ENCODE measurements around the gene C1QTNF6. TPM values are rescaled to one million over a fixed set of nuclear protein-coding genes. Genes with fewer than 3 reads are reported as not detected.

The C1QTNF6 gene
- total and polyA plus RNA-seq, 2 experiments from 2014 or later, result 10.4 to 16.4 TPM

DNA sequence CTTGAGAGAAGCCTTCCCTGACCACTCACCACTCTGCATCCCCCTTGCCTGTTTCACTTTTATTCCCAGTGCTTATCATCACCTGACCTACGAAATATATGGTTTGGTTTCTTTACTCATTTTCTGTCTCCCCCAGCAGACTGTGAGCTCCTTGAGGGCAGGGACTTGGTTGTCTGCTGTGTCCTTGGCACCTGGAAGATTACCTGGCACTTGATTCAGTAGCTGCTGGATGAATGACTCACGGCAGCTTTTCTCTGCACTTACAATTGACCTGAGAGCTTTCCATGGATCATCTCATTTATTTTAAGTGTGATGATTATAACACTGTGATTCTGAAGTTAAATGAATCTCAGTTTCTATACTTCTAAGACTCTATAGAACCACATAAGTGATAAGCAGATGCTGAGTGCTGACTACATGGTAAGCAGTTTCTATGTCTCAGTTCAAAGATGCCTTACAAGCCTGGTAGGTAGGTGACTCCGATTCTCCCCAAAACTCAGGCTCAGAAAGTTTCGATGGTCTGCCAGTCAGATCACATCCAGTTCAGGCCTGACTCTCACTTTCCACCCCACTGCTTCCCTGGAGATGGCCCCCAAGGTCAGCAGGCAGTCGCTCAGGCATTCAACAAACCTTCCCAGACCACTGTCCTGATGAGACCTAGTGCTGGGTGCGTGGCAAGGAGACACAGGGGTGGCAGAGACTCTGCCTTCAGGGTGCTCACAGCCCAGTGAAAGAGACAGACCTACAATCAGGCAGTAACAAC is 50.0 kb downstream of the C1QTNF6 start:
- Histone ChIP-seq H3K27me3 (no peaks in the 10 kb centered on the region), H3K4me3 (no peak overlapping the region), H3K4me1 (ENCODE audit: low read depth) (no peaks in the 10 kb centered on the region), H3K36me3 (no peaks in the 10 kb centered on the region), H3K9me3 (ENCODE audit: low read depth) (no peaks in the 10 kb centered on the region), H3K27ac (no peak overlapping the region)
- DNase-seq (ENCODE audit: low read depth in 1 of 2, low spot score in 1 of 2), result no peak
- TF ChIP-seq, protein P1, sequence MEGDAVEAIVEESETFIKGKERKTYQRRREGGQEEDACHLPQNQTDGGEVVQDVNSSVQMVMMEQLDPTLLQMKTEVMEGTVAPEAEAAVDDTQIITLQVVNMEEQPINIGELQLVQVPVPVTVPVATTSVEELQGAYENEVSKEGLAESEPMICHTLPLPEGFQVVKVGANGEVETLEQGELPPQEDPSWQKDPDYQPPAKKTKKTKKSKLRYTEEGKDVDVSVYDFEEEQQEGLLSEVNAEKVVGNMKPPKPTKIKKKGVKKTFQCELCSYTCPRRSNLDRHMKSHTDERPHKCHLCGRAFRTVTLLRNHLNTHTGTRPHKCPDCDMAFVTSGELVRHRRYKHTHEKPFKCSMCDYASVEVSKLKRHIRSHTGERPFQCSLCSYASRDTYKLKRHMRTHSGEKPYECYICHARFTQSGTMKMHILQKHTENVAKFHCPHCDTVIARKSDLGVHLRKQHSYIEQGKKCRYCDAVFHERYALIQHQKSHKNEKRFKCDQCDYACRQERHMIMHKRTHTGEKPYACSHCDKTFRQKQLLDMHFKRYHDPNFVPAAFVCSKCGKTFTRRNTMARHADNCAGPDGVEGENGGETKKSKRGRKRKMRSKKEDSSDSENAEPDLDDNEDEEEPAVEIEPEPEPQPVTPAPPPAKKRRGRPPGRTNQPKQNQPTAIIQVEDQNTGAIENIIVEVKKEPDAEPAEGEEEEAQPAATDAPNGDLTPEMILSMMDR (IDR thresholded peaks at IDR 0.05; ENCODE audit: low read depth, low read length), result no peak

- no peaks in the 10 kb centered on the region for H3K9me3 ChIP-seq (ENCODE audit: low read depth)
- H3K27me3 ChIP-seq, result no peaks in the 10 kb centered on the region
- no peak for DNase-seq (ENCODE audit: low read depth in 1 of 2, low spot score in 1 of 2)
- TF ChIP-seq, protein P1 (IDR thresholded peaks at IDR 0.05; ENCODE audit: low read depth, low read length), result no peak
- H3K4me3 ChIP-seq, result no peak overlapping the region
- H3K4me1 ChIP-seq (ENCODE audit: low read depth), result no peaks in the 10 kb centered on the region
- no peak overlapping the region for H3K27ac ChIP-seq
- H3K36me3 ChIP-seq, result no peaks in the 10 kb centered on the region
Measured at GRCh38 chr22:37137131-37137530, 50.9 kb downstream of the C1QTNF6 start.

DNA sequence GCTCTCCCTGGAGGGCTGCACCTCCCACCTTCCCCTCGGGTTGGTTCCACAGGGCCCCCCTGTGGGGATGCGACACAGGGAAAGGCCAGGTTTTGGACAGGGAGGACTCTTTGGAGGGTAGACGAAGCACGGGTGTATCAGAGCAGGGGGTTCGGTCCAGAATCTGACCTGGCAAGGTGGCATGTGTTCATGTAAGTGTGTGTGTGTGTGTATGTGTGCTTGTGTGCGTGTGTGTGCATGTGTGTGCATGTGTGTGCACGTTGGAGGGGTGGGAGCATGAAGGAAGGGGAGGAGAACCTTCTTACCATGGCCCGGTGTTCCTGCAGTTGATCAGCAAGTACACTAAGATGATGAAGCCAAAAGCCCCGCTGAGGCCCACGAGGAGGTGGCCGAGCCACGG is 53.0 kb downstream of the C1QTNF6 start:
- Histone ChIP-seq H3K4me3 (no peak overlapping the region), H3K4me1 (ENCODE audit: low read depth) (no peaks in the 10 kb centered on the region), H3K36me3 (no peaks in the 10 kb centered on the region)

DNA sequence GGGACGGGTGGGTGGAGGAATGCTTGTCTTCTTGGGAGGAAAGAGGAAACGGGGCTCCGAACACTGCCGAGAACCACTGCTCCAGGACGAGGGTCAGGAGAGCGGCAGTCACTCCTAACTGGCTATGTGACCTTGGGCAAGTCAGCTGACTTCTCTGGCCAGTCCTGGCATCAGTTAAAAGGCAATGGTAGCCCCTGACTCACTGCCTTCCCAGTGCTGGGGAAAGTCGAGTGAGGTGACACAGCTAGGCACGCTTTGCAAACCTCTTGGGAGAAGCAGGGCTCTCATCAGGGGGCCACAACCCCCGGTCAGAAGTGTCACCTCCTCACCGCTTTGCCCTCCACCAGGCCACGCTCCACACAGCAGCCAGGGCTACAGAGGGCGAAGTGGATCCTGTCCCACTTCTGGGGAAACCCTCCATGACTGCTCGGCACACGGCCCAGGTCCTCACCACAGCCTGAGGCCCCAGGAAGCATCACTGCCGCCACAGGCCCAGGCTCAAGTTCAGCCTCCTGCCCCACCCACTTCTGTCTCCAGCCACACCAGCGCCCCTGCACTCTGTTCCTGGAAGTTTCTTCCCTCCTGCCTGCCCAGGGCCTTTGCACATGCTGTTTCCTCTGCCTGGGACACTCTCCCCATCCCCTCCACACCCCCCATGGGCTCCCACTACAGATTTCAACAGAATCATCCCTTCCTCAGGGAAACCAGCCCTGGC is 54.6 kb downstream of the C1QTNF6 start:
- Histone ChIP-seq H3K36me3 (no peaks in the 10 kb centered on the region), H3K4me1 (ENCODE audit: low read depth) (no peaks in the 10 kb centered on the region), H3K27ac (no peak overlapping the region), H3K27me3 (no peaks in the 10 kb centered on the region), H3K4me3 (no peak overlapping the region), H3K9me3 (ENCODE audit: low read depth) (no peaks in the 10 kb centered on the region)
- TF ChIP-seq, protein P1 (IDR thresholded peaks at IDR 0.05; ENCODE audit: low read depth, low read length), result no peak
- no peak for DNase-seq (ENCODE audit: low read depth in 1 of 2, low spot score in 1 of 2)

More for the DNA sequence above, 53.0 kb downstream of the C1QTNF6 start:
- DNase-seq (ENCODE audit: low read depth in 1 of 2, low spot score in 1 of 2), result no peak
- TF ChIP-seq, protein P1 (IDR thresholded peaks at IDR 0.05; ENCODE audit: low read depth, low read length), result no peak
- no peaks in the 10 kb centered on the region for H3K27me3 ChIP-seq
- no peak overlapping the region for H3K27ac ChIP-seq
- no peaks in the 10 kb centered on the region for H3K9me3 ChIP-seq (ENCODE audit: low read depth)

DNA sequence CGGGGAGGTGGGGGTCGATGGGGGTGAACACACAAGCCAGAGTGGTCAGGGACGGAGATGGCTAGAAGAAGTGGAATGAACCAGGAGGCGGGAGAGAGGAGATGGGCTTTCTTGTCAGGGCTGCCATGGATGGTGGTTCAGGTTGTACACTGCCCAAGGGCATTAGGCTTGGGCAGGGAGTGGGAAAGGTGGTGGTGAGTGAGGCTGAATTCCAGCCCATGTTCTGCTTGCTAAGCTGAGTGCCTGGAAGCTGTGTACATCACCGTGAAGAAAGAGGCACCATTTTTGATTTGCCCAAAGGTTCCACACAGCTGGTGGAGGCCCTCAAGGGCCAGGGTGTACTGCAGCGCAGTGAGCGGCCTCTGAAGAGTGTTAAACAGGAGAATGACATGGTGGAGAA is 55.3 kb downstream of the C1QTNF6 start:
- Histone ChIP-seq H3K4me3 (no peak overlapping the region), H3K36me3 (no peaks in the 10 kb centered on the region), H3K27ac (no peak overlapping the region), H3K4me1 (ENCODE audit: low read depth) (no peaks in the 10 kb centered on the region), H3K9me3 (ENCODE audit: low read depth) (no peaks in the 10 kb centered on the region), H3K27me3 (no peaks in the 10 kb centered on the region)
- DNase-seq (ENCODE audit: low read depth in 1 of 2, low spot score in 1 of 2), result no peak
- TF ChIP-seq, protein P1 (IDR thresholded peaks at IDR 0.05; ENCODE audit: low read depth, low read length), result no peak

Other genes starting within 250 kb of the C1QTNF6 start
- gene TST, start 168.8 kb downstream of the C1QTNF6 start, total RNA-seq, result 63.8 and 78.0 TPM in 2 replicates
- 34.8 and 36.2 TPM in 2 replicates for gene TST, start 168.8 kb downstream of the C1QTNF6 start, polyA plus RNA-seq
- gene MPST, start 168.5 kb downstream of the C1QTNF6 start, total RNA-seq, result 152 and 155 TPM in 2 replicates
- 86.0 and 135 TPM in 2 replicates for gene MPST, start 168.5 kb downstream of the C1QTNF6 start, polyA plus RNA-seq
- 38.4 and 39.1 TPM in 2 replicates for gene KCTD17, start 136.5 kb downstream of the C1QTNF6 start, total RNA-seq
- gene KCTD17, start 136.5 kb downstream of the C1QTNF6 start, polyA plus RNA-seq, result 49.5 and 54.0 TPM in 2 replicates
- gene TMPRSS6, start 78.5 kb downstream of the C1QTNF6 start, total RNA-seq, result not detected in 2 replicates
- gene TMPRSS6, start 78.5 kb downstream of the C1QTNF6 start, polyA plus RNA-seq, result 0.11 and 0.26 TPM in 2 replicates
- 0.18 TPM in 1 of 2 replicates, not detected in the other for gene IL2RB, start 38.3 kb downstream of the C1QTNF6 start, total RNA-seq
- gene IL2RB, start 38.3 kb downstream of the C1QTNF6 start, polyA plus RNA-seq, result 0.50 TPM in 1 of 2 replicates, not detected in the other
- 0.06 and 0.21 TPM in 2 replicates for gene SSTR3, start 24.2 kb upstream of the C1QTNF6 start, total RNA-seq
- gene SSTR3, start 24.2 kb upstream of the C1QTNF6 start, polyA plus RNA-seq, result not detected in 2 replicates
- 1.8 and 2.0 TPM in 2 replicates for gene RAC2, start 56.0 kb upstream of the C1QTNF6 start, total RNA-seq
- gene RAC2, start 56.0 kb upstream of the C1QTNF6 start, polyA plus RNA-seq, result 0.98 and 1.7 TPM in 2 replicates
- not detected in 2 replicates for gene CYTH4, start 94.3 kb upstream of the C1QTNF6 start, total RNA-seq
- not detected in 2 replicates for gene CYTH4, start 94.3 kb upstream of the C1QTNF6 start, polyA plus RNA-seq
- 0.09 and 0.11 TPM in 2 replicates for gene ELFN2, start 239.2 kb upstream of the C1QTNF6 start, total RNA-seq
- not detected in 2 replicates for gene ELFN2, start 239.2 kb upstream of the C1QTNF6 start, polyA plus RNA-seq

Data from cardiac muscle cell (in vitro differentiated cells and primary cell).